IMR-90 (cell line): ENCODE results near the gene IQSEC3.

ENCODE experiments used
- BHLHE40 ChIP-seq: fragments of 150-350 bp; IDR thresholded peaks from 2 replicates; pipeline ENCODE4 v1.6.1; 2016; ENCODE audit warnings: mild to moderate bottlenecking, low read depth, low read length
- CEBPB ChIP-seq: IDR thresholded peaks from 2 replicates; pipeline ENCODE4 v1.6.1; 2012; ENCODE audit warnings: low read depth, low read length, improper control_type of control experiment
- POLR2A ChIP-seq: IDR thresholded peaks from 2 replicates; pipeline ENCODE4 v1.6.1; 2012; ENCODE audit warnings: mild to moderate bottlenecking, low read depth, low read length
- RCOR1 ChIP-seq: IDR thresholded peaks from 2 replicates; pipeline ENCODE4 v1.6.1; 2012; ENCODE audit warnings: mild to moderate bottlenecking, low read length, improper control_type of control experiment; ENCODE audit not compliant: insufficient replicate concordance
- RFX5 ChIP-seq: IDR thresholded peaks from 2 replicates; pipeline ENCODE4 v1.8.0; 2012; ENCODE audit warnings: low read depth, mild to moderate bottlenecking, low read length, moderate library complexity
- TF ChIP-seq, protein P1 (sequence below): fragments of 150-350 bp; IDR thresholded peaks from 2 replicates; pipeline ENCODE4 v1.6.1; 2017; ENCODE audit warnings: mild to moderate bottlenecking, antibody characterized with exemption, low read length, low read depth
- TF ChIP-seq, protein P2 (sequence below): conservative IDR thresholded peaks from 2 replicates; pipeline ENCODE4 v1.5.1; 2012; ENCODE audit warnings: mild to moderate bottlenecking, low read depth, low read length, improper control_type of control experiment
- TF ChIP-seq, protein P3 (sequence below): fragments of 150-350 bp; IDR thresholded peaks from 2 replicates; pipeline ENCODE4 v1.6.1; 2016; ENCODE audit warnings: low read depth, mild to moderate bottlenecking, low read length, moderate library complexity, borderline replicate concordance

DNA sequence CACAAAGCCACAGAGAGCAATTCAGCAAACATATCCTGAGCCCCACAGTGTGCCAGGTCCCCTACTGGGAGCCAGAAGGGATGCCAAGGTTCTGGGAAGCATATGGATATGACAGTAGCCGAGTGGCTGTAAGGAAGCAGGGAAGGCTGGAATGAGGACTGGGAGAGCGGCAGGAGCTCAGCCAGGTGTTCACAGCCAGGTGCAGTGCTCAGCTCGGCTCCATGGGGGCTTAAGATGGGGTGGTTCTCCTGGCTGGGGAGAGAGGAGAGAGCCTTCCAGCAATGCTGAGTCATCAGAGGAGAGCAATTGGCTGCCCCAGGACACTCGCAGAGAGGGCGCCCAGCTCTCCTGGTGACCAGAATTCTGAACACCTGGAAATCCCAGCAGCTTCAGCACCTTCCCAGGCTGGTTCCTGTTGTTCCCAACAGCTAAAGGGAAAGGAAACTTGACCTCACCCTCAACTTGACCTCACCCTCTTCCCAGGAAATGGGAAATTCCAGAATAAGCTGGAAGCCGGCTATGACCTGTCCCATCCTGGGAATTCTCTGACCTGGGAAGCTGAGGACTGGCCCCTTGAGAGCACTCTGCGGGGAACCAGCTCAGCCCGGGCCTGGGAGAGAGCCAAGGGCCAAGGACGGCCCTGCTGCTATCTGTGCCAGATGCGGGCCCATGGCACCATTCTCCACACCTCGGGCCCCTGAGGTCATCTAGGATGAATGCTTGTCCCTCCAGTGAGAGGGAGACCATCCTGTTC lies 112.7 kb downstream of the IQSEC3 start:
- TF ChIP-seq, protein P1, sequence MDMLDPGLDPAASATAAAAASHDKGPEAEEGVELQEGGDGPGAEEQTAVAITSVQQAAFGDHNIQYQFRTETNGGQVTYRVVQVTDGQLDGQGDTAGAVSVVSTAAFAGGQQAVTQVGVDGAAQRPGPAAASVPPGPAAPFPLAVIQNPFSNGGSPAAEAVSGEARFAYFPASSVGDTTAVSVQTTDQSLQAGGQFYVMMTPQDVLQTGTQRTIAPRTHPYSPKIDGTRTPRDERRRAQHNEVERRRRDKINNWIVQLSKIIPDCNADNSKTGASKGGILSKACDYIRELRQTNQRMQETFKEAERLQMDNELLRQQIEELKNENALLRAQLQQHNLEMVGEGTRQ, result no peak
- no peak for TF ChIP-seq POLR2A
- TF ChIP-seq, protein P2, sequence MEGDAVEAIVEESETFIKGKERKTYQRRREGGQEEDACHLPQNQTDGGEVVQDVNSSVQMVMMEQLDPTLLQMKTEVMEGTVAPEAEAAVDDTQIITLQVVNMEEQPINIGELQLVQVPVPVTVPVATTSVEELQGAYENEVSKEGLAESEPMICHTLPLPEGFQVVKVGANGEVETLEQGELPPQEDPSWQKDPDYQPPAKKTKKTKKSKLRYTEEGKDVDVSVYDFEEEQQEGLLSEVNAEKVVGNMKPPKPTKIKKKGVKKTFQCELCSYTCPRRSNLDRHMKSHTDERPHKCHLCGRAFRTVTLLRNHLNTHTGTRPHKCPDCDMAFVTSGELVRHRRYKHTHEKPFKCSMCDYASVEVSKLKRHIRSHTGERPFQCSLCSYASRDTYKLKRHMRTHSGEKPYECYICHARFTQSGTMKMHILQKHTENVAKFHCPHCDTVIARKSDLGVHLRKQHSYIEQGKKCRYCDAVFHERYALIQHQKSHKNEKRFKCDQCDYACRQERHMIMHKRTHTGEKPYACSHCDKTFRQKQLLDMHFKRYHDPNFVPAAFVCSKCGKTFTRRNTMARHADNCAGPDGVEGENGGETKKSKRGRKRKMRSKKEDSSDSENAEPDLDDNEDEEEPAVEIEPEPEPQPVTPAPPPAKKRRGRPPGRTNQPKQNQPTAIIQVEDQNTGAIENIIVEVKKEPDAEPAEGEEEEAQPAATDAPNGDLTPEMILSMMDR, result no peak
- no peak for TF ChIP-seq RFX5
- TF ChIP-seq, protein P3, sequence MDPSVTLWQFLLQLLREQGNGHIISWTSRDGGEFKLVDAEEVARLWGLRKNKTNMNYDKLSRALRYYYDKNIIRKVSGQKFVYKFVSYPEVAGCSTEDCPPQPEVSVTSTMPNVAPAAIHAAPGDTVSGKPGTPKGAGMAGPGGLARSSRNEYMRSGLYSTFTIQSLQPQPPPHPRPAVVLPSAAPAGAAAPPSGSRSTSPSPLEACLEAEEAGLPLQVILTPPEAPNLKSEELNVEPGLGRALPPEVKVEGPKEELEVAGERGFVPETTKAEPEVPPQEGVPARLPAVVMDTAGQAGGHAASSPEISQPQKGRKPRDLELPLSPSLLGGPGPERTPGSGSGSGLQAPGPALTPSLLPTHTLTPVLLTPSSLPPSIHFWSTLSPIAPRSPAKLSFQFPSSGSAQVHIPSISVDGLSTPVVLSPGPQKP, result no peak
- no peak for TF ChIP-seq CEBPB
- TF ChIP-seq RCOR1, result no peak
- no peak for TF ChIP-seq BHLHE40
